K562 (cell line): ENCODE results near the gene FUBP3. TPM values are rescaled to one million over a fixed set of nuclear protein-coding genes. Genes with fewer than 3 reads are reported as not detected.
A peak's percentile ranks its signal among the peaks of the same experiment; 100 is the strongest.

Experiments used
- ATAC-seq: fragments of 200-7000 bp; cut with Tn5 transposase; 3 replicates; pipeline ENCODE4 v1.9.1; 2020; ENCODE audit warnings: moderate library complexity
- BruUV-seq: library from RNA; stranded (reverse); fragments of 400-500 nt; replicated peaks from 2 replicates; lab custom pipeline; 2021; lab: Mats Ljungman, UMichigan
- CTCF ChIA-PET: fragments of 300-600 bp; formaldehyde crosslinking; extraction: SDS; loops from one replicate; lab custom pipeline; 2021; ENCODE audit warnings: low intra/inter-chr PET ratio; lab: Yijun Ruan, JAX
- POLR2A ChIA-PET: fragments of 300-600, 350-650 bp; sonication (Branson Sonifier 250); formaldehyde crosslinking; extraction: SDS; loops from one replicate; lab custom pipeline; 2021; ENCODE audit warnings: antibody characterized with exemption, inconsistent platforms; lab: Yijun Ruan, JAX
- DNase-seq, 4 experiments: peaks; one replicate each; pipeline versions ENCODE4 v3.0.0 to v3.0.0-alpha.2; 2011 to 2018; ENCODE audit warnings: low spot score in 3 of 4, mixed read lengths in 3 of 4; ENCODE audit errors: extremely low read depth in 1 of 4
- FAIRE-seq: peaks from 2 replicates; lab custom pipeline; 2011; peaks lifted over from hg19 to GRCh38; lab: Jason Lieb, UNC
- H2AFZ ChIP-seq: 2 replicates; pipeline ENCODE4 v1.6.0; 2011; ENCODE audit warnings: low read depth, low read length, control low read depth, inconsistent platforms
- H3K27ac ChIP-seq: fragments of 200-600 bp; 3 replicates; pipeline ENCODE4 v1.8.0; 2011; ENCODE audit warnings: low read depth, mild to moderate bottlenecking, control low read depth, inconsistent platforms, low read length, moderate library complexity, mixed read lengths; ENCODE audit errors: extremely low read depth
- H3K27me3 ChIP-seq, 2 experiments: fragments of 300-600 bp in 1 of 2; 2 replicates in 1 of 2; 3 replicates in 1 of 2; pipeline versions ENCODE4 v1.6.0 to v1.8.0; 2011; ENCODE audit warnings: inconsistent platforms in 2 of 2, low read length in 2 of 2, mild to moderate bottlenecking in 1 of 2, mixed read lengths in 1 of 2, moderate library complexity in 1 of 2; ENCODE audit not compliant: control insufficient read depth in 2 of 2, insufficient read depth in 2 of 2
- H3K36me3 ChIP-seq: fragments of 300-600 bp; 3 replicates; pipeline ENCODE4 v1.8.0; 2011; ENCODE audit warnings: mild to moderate bottlenecking, low read length, inconsistent platforms; ENCODE audit not compliant: control insufficient read depth, insufficient read depth
- H3K4me1 ChIP-seq, 2 experiments: fragments of 200-600 bp in 1 of 2; replicated peaks in 1 of 2; 2 replicates in 1 of 2; 3 replicates in 1 of 2; pipeline versions ENCODE4 v1.5.1 to v1.8.0; 2011; ENCODE audit warnings: inconsistent platforms in 2 of 2, low read length in 2 of 2, mild to moderate bottlenecking in 1 of 2, mixed read lengths in 1 of 2, moderate library complexity in 1 of 2; ENCODE audit not compliant: control insufficient read depth in 2 of 2, insufficient read depth in 2 of 2
- H3K4me2 ChIP-seq: 2 replicates; pipeline ENCODE4 v1.6.1; 2011; ENCODE audit warnings: low read length, control low read depth, inconsistent platforms, mixed read lengths; ENCODE audit not compliant: insufficient read depth
- H3K4me3 ChIP-seq: fragments of 200-600 bp; sonication (generic), shearing (Covaris generic); 2 replicates; pipeline ENCODE4 v1.5.1; 2016; ENCODE audit warnings: control low read depth, inconsistent platforms
- H3K79me2 ChIP-seq: fragments of 200-600 bp; 3 replicates; pipeline ENCODE4 v1.8.0; 2011; ENCODE audit warnings: low read length, inconsistent platforms; ENCODE audit not compliant: control insufficient read depth, insufficient read depth
- H3K9ac ChIP-seq, 2 experiments: 2 replicates each; pipeline versions ENCODE4 v1.6.0 to v1.6.1; 2011; ENCODE audit warnings: low read depth in 2 of 2, low read length in 2 of 2, control low read depth in 1 of 2, inconsistent platforms in 1 of 2, mild to moderate bottlenecking in 1 of 2, mixed read lengths in 1 of 2; ENCODE audit not compliant: insufficient read depth in 1 of 2
- H3K9me1 ChIP-seq: one replicate; pipeline ENCODE4 v1.6.0; 2011; ENCODE audit warnings: inconsistent platforms, mild to moderate bottlenecking, low read length, moderate library complexity; ENCODE audit not compliant: control insufficient read depth, insufficient read depth
- H3K9me3 ChIP-seq: replicated peaks from 2 replicates; pipeline ENCODE4 v1.5.1; 2011; ENCODE audit warnings: low read depth, low read length, inconsistent platforms; ENCODE audit not compliant: control insufficient read depth, insufficient read depth
- H4K20me1 ChIP-seq: replicated peaks from 2 replicates; pipeline ENCODE4 v1.6.1; 2011; ENCODE audit warnings: low read length, inconsistent platforms, mixed read lengths; ENCODE audit not compliant: control insufficient read depth, insufficient read depth
- ARID1B ChIP-seq: fragments of 450-650 bp; IDR thresholded peaks from 2 replicates; pipeline ENCODE4 v1.6.1; 2016; ENCODE audit warnings: antibody characterized with exemption, mild to moderate bottlenecking, inconsistent platforms
- BHLHE40 ChIP-seq: IDR thresholded peaks from 2 replicates; pipeline ENCODE4 v1.6.1; 2011; ENCODE audit warnings: low read length, improper control_type of control experiment
- MCM5 ChIP-seq: fragments of 450-650 bp; IDR thresholded peaks from 2 replicates; pipeline ENCODE4 v1.6.1; 2016; ENCODE audit warnings: low read depth
- MED1 ChIP-seq: sonication (generic); formaldehyde crosslinking; IDR thresholded peaks from 2 replicates; pipeline ENCODE4 v1.8.1; 2023; ENCODE audit warnings: missing genetic modification reagents, borderline replicate concordance
- YY1 ChIP-seq, 3 experiments: IDR thresholded peaks; 2 replicates each; pipeline ENCODE4 v1.6.1; 2011; ENCODE audit warnings: low read length in 2 of 3, mild to moderate bottlenecking in 2 of 3, moderate library complexity in 2 of 3, borderline replicate concordance in 1 of 3, control low read depth in 1 of 3, low read depth in 1 of 3; ENCODE audit not compliant: insufficient read depth in 3 of 3, insufficient replicate concordance in 2 of 3, control insufficient read depth in 1 of 3, insufficient read length in 1 of 3; ENCODE audit errors: extremely low read depth in 1 of 3
- ZNF41 ChIP-seq: fragments of 250-450 bp; sonication (Bioruptor Pico); conservative IDR thresholded peaks from 2 replicates; pipeline ENCODE4 v1.4.0; 2020; ENCODE audit warnings: mild to moderate bottlenecking
- ZNF589 ChIP-seq: fragments of 200-800 bp; sonication (Bioruptor generic); IDR thresholded peaks from 2 replicates; pipeline ENCODE4 v1.6.1; 2016; ENCODE audit warnings: low read depth, missing genetic modification characterization, missing compliant biosample characterization
- WGBS: fragments of 100-300 bp; shearing (Covaris generic); methylation state at CpG from one replicate; pipeline ENCODE4 v1.1.6; 2016; ENCODE audit warnings: low coverage, mixed read lengths; ENCODE audit not compliant: insufficient coverage; ENCODE audit errors: missing lambda C conversion rate; 5-methylcytosine and 5-hydroxymethylcytosine counted together
- in situ Hi-C: fragments of 300-500 bp; cut with MboI; formaldehyde crosslinking; loops from 4 replicates; pipeline ENCODE4 v1.15.0; 2018; ENCODE audit warnings: inconsistent platforms, mixed read lengths
- intact Hi-C: fragments of 100-400 bp; cut with micrococcal nuclease; formaldehyde crosslinking; loops from 2 replicates; pipeline ENCODE4 v1.14.2; 2022
- polyA plus RNA-seq, 8 experiments: library from polyadenylated mRNA; depleted of rRNA in 4 of 8; stranded (reverse) in 5 of 8; unstranded in 3 of 8; fragments of >200 nt; fragmentation: Nextera tagmentation in 2 of 8; fragmentation: Illumina TruSeq in 1 of 8; extraction: Ambion mirVana in 2 of 8; extraction: Trizol in 1 of 8; gene quantifications; 2 replicates each; pipeline versions ENCODE4 v1.2.1 to v1.2.3, GENCODE V29; 2011 to 2014; ENCODE audit warnings: inconsistent platforms in 1 of 8, missing spikeins in 1 of 8
- total RNA-seq, 7 experiments: library from RNA; depleted of rRNA in 6 of 7; stranded (reverse); fragments of >200 nt in 6 of 7; fragmentation: Illumina TruSeq in 2 of 7; extraction: Trizol in 2 of 7; gene quantifications; 2 replicates each; pipeline versions ENCODE4 v1.2.1 to v1.2.3, GENCODE V29; 2011 to 2021; ENCODE audit warnings: low replicate concordance in 1 of 7
- TF ChIP-seq, protein P1 (sequence below): fragments of 250-450 bp; sonication (Bioruptor Pico); IDR thresholded peaks from 2 replicates; pipeline ENCODE4 v1.8.0; 2021; ENCODE audit warnings: moderate library complexity, mild to moderate bottlenecking, inconsistent platforms

FUBP3 gene
- total and polyA plus RNA-seq, 9 of the 15 experiments (the other 6 are each of a cell fraction or from before 2014, with no cell fraction given): 3.0 to 64.0 (median 48.1) TPM

GRCh38 chr9:130633336-130634190 is 54.2 kb downstream of the FUBP3 start:
- no peaks in the 10 kb centered on the region for H3K27me3 ChIP-seq
- peaks cover 84% of the 10 kb centered on the region; the same call in 2 of the 3 replicates for H3K36me3 ChIP-seq
- H3K9me3 ChIP-seq: no peaks in the 10 kb centered on the region
- H3K27ac ChIP-seq: no peak overlapping the region
- in situ Hi-C loops: no loop called here
- TF ChIP-seq, protein P1, sequence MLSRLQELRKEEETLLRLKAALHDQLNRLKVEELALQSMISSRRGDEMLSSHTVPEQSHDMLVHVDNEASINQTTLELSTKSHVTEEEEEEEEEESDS (CRISPR knock-in tag): no peak
- TF ChIP-seq YY1 (IDR thresholded peaks at IDR 0.05; ENCODE audit: borderline replicate concordance in 1 of 3, control insufficient read depth in 1 of 3, extremely low read depth in 1 of 3, insufficient read depth in 3 of 3, insufficient read length in 1 of 3, insufficient replicate concordance in 2 of 3, low read depth in 1 of 3, low read length in 2 of 3): no peak
- no peak for TF ChIP-seq ZNF41 (CRISPR knock-in tag)
- TF ChIP-seq BHLHE40: no peak
- no peak for TF ChIP-seq MED1
- no peak for TF ChIP-seq MCM5
- no peak for TF ChIP-seq ZNF589
- TF ChIP-seq ARID1B: no peak
- no peak overlapping the region for H3K4me2 ChIP-seq
- H4K20me1 ChIP-seq: no peaks in the 10 kb centered on the region; the same call in 1 of the 2 replicates
- no TSS peak for BruUV-seq
- no peak for DNase-seq
- ChIA-PET CTCF (no interaction called here), POLR2A (interaction anchor here (0.6 kb wide), 1 partner anchor 807 kb away, joined by 4 read pairs; no protein-coding TSS in a partner anchor)
- peaks cover 2% of the 10 kb centered on the region for H3K9me1 ChIP-seq
- WGBS: 92% methylated on average over 22 of the region's 25 CpGs
- H3K4me1 ChIP-seq: peaks cover 0 to 4% of the 10 kb centered on the region in 2 experiments; a peak in 1 of 5 replicates
- H2AFZ ChIP-seq: no peak overlapping the region
- intact Hi-C loops: no loop called here
- no peaks in the 10 kb centered on the region for H3K79me2 ChIP-seq
- no peak for ATAC-seq
- H3K4me3 ChIP-seq: no peak overlapping the region
- H3K9ac ChIP-seq: peak overlapping the region in 1 of 2 experiments; percentile 52; a peak in 1 of 4 replicates
- no peak for FAIRE-seq
